Right renal pelvis (tissue), 4 donors: ENCODE results near the gene PPP1R12B. TPM values are rescaled to one million over a fixed set of nuclear protein-coding genes. Genes with fewer than 3 reads are reported as not detected.
"Not testable (repeated sequence)": the region's sequence is repeated elsewhere in the genome, so short reads cannot be mapped to it uniquely, and the experiment has no call there.

ENCODE experiments used
- DNase-seq, 4 donors: peaks; one replicate each; pipeline ENCODE4 v3.0.0-alpha.2; 2013; ENCODE audit warnings: low read depth in 4 of 4, low spot score in 3 of 4, missing footprints in 1 of 4
- polyA plus RNA-seq, 4 donors: library from polyadenylated mRNA; unstranded; fragments of 120-200 nt; gene quantifications; one replicate each; pipeline ENCODE4 v1.2.1, GENCODE V29; 2013; ENCODE audit not compliant: insufficient read length in 4 of 4

The PPP1R12B gene
- polyA plus RNA-seq, 4 donors = 16.2 to 19.2 (median 18.4) TPM

DNA sequence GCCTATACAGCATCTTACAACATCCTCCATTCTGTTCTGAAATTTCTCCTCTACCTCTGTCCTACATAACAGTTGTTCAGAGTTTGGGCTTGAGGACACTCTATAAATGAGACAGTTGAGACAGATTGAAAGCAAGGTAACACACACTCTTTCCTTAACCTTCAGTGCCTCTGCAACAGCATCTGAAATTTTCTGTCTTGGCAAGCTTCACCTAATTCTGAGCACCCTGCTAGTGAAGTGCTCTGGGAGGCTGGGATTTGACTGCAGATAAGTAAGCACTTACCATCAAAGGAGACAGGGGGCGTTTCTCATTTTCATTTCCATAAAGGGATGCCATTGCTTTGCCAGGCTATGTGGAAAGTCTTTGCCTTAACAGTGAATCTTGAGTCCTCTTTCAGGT, 53.3 kb downstream of the PPP1R12B start:
- not testable (repeated sequence) for DNase-seq

DNA sequence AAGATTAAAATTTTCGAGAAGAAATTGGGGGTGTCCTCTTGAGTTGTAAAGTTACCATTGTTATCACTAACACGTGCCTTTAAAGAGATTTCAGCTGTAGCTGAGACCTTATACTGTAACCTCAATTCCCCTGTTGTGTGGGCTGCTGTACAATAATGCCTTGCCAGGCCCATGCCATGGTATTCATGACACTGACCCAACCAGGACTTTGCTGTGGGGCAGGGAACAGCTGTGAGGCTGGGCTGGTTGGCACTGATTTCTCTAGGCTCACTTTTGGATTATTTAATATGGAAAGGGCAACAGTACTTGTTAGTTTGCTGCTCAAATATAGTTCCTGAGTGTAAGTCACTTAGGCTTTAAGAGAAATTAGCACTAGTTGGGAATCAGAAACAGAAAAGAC, 54.9 kb downstream of the PPP1R12B start:
- DNase-seq = not testable (repeated sequence)

DNA sequence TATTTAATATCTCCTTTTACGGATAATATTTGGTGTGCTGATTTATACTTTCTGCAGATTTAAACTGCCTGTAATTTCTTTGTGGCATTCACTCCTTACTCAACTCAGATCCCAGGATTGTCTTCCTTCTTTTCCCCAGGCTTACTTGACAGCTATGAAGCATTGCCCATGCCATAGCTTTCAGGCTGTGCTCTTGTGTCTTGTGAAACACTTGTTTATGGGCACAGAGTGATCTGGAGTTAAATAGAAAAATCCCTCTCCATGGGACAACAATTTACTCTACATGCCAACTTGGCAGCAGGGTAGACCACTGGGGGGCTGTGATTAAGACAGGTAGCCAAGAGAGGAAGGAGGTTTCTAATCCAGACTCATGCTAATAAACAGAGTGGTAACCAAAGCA, 57.4 kb downstream of the PPP1R12B start:
- DNase-seq = no peak

DNA sequence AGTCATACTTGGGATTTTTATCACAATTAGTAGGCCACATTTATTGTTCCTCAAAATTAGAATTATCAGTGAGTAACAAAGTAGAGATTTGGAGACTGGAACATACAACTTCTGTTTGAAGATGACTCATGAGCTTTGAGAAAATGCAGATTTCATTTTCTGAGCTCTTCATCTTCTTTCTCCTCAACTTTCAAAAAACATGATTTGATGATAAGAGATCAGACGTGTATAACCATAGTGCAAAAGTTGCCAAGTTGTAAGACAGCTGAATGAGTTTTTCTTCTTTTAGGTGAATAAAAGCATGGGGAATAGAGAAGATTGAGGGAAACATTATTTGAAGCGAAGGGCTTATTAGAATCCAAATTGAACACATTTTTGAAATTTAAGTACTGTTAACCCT, 58.4 kb downstream of the PPP1R12B start:
- not testable (repeated sequence) for DNase-seq

DNA sequence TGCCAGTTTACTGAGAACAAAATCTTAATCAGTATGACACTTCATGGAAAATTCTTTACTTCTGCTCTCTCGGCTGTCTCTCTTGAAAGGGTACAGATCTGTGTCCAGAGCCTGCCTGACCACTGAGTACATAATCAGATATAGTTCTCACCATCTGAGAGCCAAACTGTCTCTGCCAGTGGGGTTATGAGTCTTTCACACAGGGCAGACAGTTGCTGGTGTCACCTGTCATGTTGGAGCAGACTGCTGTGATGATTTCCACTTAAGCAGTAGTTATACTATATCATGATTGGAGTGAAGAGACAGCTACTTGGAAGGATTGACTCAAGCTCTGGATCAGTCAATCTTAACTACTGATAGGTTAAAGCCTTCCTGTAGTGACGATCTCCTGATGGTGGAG, 58.9 kb downstream of the PPP1R12B start:
- DNase-seq = not testable (repeated sequence)

DNA sequence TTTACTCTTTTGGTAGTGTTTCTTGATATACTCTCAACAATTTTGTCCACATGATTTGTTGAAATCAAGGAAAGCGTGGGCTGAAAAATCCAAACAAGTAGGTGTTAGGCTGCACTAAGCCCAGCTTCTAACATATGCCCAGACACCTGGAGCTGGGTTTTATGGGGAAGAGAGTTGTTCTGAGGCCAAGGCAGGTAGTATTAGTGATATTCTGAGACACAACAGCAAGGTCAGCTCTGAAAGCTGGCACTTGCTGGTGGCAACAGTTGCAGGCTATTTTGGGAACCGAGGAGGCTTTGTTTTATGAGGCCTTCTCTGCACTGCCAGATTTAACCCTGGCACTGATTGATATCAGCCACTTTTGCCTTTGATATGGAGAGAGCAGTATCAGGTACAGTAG, 61.8 kb downstream of the PPP1R12B start:
- DNase-seq = not testable (repeated sequence)

DNA sequence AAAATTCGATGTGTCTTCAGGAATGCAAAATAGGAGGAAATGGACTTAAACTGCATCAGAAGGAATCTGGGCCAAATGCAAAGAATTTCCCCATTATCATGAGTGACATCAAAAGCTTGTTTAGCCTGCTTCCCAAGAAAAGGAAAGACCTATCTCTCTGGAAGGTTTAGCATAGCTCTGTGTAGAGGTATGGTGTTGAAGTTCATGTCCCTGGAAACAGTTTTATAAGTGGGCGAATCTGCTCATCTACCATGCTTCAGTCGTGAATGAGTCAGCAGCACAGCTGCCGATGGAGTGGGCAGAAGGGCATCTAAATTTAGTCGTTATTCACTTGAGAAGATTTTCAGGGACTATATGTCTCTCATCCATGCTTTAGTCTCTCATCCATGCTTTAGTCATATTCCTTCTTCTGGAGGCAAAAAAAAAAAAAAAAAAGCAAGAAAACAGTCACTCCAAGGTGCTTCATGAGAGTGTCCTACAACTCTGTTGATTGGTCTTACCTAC, 62.4 kb downstream of the PPP1R12B start:
- not testable (repeated sequence) for DNase-seq

DNA sequence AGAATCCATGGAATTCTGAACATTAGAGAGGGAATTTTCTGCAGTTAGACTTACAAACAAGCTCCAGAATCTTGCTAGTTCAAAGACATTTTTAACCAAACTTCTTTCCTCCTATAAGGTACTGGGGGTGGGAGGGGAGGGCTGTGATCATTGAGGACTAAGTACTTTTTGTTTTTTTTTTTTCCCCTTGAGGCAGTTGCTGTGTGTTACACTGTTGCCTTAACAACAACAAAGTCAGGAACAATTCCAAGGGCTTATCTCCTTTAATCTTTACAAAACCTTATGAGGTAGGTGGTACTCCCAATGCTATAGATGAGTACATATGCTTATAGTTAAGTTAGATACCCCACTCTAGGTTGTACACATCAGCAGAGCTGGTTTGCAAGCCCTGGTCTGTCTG, 62.9 kb downstream of the PPP1R12B start:
- DNase-seq = no peak

DNA sequence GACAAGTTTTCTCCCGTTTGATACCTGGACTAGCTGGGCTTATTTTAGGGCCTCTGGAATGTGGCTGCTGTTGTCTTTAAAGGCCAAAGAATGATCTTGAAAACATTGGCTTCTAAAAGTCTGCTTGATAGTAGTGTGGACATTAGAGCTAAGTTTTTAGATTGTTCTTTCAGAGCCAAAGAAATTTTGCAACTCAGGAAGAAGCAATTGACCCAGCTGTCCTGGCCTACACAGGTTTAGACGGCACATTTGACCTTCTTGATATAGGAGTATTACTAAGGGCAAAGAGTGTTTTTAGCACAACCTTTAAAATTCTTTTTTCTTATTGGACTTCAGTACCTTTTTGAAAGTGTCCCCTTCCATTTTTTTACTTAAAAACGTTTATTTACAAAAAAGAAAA, 63.9 kb downstream of the PPP1R12B start:
- not testable (repeated sequence) for DNase-seq

DNA sequence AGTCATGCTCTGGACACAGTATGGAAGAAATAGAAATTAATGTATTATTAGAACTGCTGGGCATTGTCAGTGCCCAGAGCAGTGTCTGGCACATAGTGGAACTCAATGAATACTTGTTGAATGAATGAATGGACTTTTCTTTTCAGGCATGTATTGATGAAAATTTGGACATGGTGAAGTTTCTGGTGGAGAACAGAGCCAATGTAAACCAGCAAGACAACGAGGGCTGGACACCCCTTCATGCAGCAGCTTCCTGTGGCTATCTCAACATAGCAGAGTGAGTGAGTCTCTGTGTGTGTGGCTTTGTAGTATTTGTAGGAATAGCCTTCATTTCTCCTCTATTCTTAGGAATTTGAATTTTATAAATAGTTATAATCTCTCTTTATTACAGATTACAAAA, 68.1 kb downstream of the PPP1R12B start:
- DNase-seq = no peak

DNA sequence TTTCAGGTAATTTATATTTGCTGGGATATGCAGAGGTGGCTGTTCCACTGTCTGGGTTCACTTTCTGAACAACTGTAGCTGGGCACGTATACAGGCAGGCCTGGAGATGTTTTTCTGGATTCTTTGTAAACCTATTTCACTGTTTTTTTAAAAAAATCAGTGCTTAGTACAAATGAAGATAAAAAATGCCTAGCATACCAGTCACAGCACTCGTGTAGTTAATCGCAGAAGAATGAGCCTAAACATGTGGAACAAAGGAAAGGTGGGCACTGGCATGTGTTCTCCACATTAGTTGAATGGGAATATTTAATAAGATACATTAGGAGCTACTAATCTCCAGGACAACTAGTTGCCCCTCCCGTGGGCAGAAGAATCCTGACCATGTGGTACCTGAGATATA, 68.6 kb downstream of the PPP1R12B start:
- DNase-seq = not testable (repeated sequence)

DNA sequence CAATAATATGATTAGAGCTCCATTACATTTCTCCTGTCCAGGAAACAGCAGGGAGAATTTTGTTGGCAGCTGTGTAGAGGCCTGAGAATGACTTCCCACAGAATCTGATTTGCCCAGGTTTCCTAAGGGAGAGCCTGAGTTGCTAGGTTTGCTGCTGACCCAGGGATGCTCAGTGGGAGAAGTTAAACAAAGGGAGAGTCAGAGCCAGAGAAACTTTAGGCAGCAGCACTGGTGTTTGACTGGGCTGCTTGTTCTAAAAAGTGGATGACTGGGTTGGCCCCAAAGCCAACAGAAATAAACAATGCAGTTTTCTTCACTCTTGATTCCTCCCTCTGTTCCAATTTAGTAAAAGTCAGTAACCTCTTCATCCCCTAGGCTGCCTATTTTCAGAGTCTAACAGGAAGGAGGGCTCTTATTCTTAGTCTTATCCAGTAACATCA, 69.3 kb downstream of the PPP1R12B start:
- not testable (repeated sequence) for DNase-seq

DNA sequence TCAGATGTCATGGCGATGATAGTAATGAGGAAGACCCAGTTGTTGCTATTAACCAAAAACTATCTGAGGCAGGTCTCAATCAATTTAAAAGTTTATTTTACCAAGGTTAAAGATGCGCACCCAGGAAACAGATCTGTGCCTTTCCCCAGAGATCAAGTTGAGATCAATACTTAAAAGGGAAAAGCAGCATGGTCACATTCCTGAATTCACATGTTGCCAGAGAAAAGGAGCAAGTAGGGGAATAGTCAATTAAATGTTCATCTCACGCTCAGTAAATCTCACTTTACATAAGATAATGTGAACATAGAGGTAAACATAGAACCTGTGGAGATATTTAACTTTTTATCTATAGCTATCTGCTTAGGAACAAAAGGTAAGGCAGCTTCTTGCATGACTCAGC, 71.2 kb downstream of the PPP1R12B start:
- DNase-seq = not testable (repeated sequence)

DNA sequence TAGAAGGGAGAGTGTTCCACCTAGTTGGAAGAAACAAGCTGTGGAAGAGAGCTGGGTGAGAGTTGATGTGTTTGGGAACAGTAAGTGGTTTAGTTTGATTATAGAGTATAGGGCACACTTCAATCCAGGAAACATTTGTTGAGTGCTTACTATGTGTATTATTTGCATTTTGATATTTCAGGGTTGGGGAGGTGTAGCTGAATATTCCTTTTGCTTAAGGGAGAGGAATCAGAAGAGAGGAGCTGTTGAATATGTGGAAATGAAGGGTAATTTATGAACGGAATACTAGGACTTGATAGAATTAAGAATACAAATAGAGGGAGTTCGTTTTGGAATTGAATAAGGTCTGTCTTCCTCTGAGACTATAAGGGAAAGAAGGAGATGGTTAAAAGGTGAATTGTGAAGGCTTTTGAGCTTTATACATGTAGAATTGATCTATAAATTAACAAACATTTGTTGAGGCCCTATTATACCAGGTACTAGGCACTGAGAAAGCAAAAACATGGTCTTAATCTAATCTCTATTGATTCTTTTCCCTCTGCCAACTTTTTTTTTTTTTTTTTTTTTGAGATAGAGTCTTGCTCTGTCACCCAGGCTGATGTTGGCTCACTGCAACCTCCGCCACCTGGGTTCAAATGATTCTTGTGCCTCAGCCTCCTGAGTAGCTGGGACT, 72.1 kb downstream of the PPP1R12B start:
- not testable (repeated sequence) for DNase-seq

DNA sequence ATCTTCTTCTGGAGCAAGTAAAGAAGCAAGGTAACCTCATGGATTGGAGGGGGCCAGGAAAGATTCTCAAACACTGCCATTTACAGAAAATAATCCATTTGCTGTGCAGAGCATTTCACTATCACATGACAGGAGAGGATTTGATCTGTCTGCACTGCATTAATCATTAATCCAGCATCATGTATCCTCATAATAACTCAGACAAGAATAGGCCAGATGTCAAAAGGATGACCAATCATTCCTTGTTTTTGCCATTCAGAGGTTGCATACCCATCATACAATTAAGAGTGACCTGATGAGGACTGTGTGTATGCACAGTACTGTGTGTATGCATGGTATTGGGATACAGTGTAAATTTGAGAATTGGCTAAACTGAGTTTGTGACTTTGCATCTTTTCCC, 74.2 kb downstream of the PPP1R12B start:
- DNase-seq = not testable (repeated sequence)

DNA sequence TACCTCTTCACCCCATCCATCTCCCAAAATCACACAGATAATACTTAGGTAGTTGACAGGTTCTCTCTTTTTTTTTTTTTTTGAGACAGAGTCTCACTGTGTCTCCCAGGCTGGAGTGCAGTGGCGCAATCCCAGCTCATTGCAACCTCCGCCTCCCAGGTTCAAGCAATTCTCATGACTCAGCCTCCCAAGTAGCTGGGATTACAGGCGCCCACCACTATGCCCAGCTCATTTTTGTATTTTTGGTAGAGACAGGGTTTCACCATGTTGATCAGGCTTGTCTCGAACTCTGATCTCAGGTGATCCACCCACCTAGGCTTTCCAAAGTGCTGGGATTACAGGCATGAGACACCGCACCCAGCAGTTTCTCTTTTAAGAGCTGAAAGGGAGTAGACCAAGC, 75.8 kb downstream of the PPP1R12B start:
- DNase-seq = not testable (repeated sequence)

DNA sequence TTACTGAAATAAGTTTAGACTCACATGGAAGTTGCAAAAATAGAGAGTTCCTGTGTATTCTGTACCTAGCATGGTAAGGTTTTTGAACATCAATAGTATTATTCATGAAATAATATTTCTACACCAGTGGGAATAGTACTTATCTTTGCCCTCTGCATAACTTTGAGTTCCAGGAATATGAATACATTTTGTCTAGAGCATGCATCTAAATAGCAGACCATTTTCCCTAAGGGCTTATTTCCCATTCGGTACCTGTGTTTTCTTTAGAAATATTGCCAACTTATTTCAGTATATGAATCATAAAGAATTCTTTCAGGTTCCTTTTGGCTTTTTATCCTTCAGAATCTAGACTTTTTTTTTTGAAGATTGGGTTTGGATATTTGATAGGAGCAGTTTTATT, 81.6 kb downstream of the PPP1R12B start:
- DNase-seq = not testable (repeated sequence)

DNA sequence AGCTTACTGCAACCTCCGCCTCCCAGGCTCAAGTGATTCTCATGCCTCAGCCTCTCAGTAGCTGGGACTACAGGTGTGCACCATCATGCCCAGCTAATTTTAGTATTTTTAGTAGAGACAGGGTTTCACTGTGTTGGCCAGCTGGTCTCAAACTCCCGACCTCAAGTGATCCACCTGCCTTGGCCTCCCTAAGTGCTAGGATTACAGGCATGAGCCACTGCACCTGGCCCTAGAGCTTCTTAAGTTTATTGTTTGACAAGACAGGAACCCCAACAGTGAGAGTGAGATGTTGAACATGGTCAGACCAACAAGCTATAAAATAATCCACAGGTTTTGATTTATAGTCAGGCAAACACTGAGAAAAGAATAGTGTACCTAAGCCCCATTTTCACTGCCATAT, 83.8 kb downstream of the PPP1R12B start:
- DNase-seq = not testable (repeated sequence)

DNA sequence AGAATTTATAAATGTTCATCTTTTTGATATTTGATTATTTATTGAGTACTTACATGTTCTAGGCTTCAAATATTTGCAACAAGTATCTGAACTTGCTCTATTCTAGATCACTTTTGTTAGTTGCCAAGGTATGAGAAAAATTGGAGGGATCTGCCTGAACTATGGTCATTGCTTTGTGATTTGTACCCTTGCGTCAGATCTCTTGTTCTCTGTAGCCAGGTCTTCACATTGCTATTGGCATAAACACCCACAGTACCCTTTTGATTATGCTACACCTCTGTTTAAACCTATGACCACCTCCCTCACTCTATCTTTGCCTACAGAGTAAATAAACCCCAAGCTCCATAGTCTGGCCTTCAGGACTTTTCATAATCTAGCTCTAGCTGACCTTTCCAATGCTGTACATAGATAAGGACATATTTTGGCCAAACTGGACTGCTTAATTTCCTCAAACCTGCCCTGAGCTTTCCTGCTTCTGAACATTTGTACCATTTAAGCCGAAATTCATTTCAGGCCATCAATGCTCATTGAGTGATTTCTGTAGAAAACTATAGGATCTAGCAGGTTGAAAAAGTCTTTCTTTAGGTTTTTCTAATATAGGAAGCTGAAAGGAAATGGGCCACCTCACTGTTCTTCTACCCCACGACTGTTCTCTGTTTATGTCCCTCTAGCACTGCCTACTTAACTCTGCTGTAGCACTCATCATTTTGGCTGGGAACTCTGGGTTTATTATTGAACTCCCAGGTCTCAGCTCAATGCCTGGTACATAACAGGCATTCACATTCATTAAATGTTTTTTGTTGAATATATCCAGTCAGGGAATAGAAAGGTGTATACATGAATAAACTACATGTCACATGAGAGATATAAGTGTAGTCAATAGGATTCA, 84.9 kb downstream of the PPP1R12B start:
- no peak for DNase-seq

DNA sequence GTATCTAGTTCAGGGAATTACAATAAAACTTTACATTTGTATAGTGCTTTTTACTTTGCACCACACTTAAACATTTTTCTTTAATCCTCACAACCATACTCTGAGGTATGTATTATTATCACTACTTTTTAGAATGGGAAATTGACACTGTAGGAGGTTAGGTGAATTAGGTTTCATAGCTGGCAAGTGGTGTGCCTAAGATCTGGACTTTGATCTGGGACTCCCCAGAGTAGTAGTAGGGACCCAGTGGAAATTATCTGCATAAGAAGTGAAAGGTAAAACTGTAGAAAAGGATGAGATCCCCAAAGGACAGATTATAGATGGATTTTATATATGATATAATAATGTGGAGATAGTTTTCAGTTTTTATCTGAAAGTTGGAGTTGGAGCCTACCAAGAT, 85.6 kb downstream of the PPP1R12B start:
- no peak for DNase-seq

DNA sequence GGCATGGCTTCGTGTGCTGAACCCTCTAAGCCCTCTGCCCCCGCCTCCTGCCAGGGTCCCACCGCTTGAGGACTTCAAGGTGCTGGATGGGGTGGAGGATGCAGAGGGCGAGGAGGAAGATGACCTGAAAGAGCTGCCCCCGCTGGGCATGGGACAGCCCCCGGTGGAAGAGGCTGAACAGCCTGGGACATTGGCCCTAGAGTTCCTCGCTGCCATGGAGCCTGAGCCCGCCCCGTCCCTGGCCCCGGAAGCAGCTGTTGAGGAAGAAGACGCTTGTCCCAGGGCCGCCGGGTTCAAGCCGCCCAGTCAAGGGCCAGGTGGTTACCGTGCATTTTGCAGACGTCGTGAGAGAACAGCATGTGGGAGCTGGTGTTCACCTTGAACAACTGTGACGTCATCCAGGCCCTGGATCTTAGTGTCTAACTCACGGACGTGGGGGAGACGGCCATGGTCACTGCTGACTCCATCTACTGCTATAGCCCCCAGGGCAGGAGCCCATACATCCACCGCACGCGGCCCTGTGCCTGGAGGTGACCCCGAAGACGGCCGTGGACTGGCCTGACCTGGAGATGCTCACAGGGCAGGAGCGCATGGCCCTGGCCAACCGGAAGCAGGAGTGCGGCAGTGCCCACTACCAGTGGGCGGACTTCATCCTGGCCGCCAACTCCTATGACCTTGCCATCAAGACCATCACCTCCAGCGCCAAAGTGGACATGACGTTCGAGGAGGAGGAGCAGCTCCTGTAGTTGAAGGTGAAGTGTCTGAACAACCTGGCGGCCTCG, 90.1 kb downstream of the PPP1R12B start:
- DNase-seq = no peak
